GM18499 (cell line): ENCODE data around the gene CDK5RAP2.
"Not testable (repeated sequence)": the region's sequence is repeated elsewhere in the genome, so short reads cannot be mapped to it uniquely, and the experiment has no call there.

ENCODE experiments used
- ATAC-seq: cut with Tn5 transposase; IDR thresholded peaks from one replicate; pipeline ENCODE4 v1.9.1; 2021; ENCODE audit warnings: moderate number of reproducible peaks; ENCODE audit not compliant: insufficient read depth, unreplicated experiment

Gene CDK5RAP2

GRCh38 chr9:120478208-120478607, 101.8 kb downstream of the CDK5RAP2 start:
- no peak for ATAC-seq

- no peak for ATAC-seq
Measured at GRCh38 chr9:120477534-120478001, 102.4 kb downstream of the CDK5RAP2 start.

DNA sequence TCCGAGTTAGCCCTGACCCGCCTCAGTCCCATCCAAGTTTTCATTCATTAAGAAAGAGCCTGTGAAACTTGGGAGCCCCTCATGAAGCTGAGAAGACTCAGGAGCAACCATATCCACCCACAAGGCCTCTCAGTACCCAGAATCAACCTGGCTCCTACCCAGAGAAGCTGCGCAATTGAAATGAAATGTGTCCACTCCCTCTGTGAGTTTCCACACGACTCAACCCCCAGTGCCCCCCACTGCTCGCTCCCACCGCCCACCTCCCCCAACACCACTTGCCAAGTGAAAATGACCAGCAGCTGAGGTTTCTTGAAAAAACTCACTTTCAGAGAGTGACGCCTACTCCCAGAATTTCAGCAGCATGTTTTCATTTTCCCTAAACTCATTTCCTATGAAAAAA, 104.6 kb downstream of the CDK5RAP2 start:
- no peak for ATAC-seq

DNA sequence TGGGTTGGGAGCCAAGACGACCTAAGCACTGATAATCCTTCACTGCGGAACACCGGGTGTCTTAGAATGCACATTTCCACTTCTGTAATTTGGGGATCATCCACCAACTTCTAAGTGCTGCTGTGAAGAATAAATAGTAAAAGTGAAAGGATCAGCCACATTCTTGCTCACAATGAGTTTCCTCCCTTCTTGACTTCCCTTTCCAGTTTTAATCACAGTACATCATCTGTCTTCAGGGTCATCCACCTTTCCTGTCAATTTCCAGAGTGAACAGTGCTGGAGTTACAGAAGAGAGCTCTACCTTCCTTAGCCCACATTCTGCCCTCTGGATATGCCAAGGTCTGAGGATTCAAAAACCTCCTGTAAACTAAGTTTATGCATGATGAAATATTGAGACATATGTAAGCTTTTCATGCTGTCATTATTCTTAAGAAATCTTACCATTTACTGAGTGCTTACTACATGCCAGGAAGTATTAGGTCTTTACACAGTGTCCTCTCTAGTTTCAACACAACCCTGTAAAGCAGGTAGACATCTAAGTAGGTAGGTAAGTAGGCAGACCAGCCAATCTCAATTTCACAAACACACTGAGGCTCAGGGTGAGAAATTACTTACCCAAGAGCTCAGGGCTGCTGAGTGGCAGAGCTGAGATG, 105.2 kb downstream of the CDK5RAP2 start:
- no peak for ATAC-seq

DNA sequence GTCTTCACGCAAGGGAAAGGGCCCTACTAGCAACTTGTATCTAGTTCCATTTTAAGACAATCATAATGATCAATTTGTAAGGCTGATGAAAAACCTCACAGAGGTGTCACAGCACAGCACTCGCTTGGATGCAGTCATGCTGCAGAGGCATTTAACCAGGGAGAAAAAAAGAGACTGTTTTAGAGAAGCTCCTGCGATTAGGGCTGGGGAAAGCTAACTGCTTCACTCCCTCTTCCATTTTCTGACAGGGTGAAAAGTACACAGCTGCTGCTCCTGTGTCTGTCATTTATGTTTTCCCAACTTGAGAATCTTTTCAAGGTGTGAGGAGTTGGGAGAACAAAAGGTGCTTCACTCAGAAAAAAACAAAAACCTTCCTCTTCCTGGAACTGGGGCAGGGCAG, 106.4 kb downstream of the CDK5RAP2 start:
- ATAC-seq = no peak

DNA sequence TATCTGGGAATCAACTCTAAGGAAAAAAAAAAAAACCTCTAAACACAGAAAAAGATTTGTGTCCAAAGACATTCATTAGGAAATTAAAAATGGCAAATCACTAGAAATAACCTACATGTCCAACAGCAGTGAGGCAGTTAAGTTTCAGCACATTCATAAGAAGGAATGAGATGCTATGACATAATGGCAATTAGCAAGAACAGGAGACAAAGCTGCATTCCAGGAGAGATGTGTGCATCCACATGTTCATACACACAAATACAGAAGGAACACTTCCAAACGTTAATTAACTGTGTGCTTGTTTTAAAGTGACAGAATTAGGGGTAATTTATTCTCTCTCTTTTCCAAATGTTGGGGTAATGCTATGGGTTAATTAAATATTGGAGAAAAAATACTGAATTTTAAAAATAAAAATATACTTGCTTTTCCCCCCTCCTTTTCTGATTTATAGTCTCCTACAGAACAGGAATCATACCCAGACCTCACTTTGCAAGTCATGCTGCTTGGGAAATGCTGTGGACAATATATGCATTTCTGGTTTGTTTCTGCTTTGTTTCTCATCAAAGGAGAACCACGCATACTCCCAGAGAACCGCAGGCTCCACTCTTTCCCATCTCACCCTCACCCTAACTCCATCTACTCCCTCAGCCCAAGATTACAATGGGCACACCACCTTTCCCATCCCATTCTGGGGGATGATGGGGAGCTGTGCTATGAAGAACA, 114.1 kb downstream of the CDK5RAP2 start:
- ATAC-seq = no peak

DNA sequence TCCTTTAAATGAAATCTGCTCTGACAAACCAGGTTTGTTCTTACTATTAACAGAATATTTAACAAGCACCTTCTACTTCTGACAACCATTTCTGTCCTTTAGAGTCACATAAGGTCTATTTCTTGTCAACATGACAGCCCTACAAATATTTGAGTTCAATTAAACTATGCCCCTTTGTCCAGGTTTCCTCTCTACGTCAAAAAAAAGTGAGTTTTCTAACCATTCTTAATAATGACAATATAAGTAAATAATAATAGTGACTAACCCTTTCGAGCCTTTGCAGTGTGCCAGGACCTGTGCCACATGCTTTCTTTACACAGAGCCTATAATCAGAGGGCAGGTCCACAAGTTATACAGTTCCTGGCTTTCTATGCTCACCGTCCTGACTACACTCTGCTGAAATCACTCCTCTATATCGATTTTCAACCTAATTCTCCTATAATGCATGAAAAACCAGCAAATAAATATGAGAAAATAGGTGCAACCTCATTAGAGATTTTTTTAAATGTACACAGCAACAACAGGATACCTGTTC, 115.0 kb downstream of the CDK5RAP2 start:
- no peak for ATAC-seq

GRCh38 chr9:120464176-120464886, 115.6 kb downstream of the CDK5RAP2 start:
- ATAC-seq = no peak

- ATAC-seq = no peak
Measured at GRCh38 chr9:120463765-120464164, 116.2 kb downstream of the CDK5RAP2 start.

- ATAC-seq = not testable (repeated sequence)
Measured at GRCh38 chr9:120461677-120462076, 118.3 kb downstream of the CDK5RAP2 start.

GRCh38 chr9:120456218-120456617, 123.7 kb downstream of the CDK5RAP2 start:
- no peak for ATAC-seq

- no peak for ATAC-seq
Measured at GRCh38 chr9:120454467-120454866, 125.5 kb downstream of the CDK5RAP2 start.

- no peak for ATAC-seq
Measured at GRCh38 chr9:120453792-120454191, 126.2 kb downstream of the CDK5RAP2 start.

GRCh38 chr9:120452631-120453030, 127.3 kb downstream of the CDK5RAP2 start:
- no peak for ATAC-seq

GRCh38 chr9:120450916-120451315, 129.1 kb downstream of the CDK5RAP2 start:
- no peak for ATAC-seq

DNA sequence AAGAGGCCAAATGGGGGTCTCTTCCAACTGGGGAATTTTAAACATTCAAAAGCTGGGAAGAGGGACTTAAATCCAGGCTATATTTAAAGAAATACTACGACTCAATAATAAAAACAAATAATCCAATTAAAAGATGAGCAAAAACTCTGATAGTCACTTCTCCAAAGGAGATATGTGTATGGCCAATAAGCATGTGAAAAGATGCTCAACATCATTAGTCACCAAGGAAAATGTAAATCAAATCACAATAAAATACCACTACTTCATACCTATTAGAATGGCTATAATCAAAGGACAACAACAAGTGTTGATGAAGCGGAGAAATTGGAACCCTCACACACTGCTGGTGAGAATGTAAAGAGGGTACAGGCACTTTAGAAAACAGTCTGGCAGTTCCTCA, 130.4 kb downstream of the CDK5RAP2 start:
- ATAC-seq = no peak

DNA sequence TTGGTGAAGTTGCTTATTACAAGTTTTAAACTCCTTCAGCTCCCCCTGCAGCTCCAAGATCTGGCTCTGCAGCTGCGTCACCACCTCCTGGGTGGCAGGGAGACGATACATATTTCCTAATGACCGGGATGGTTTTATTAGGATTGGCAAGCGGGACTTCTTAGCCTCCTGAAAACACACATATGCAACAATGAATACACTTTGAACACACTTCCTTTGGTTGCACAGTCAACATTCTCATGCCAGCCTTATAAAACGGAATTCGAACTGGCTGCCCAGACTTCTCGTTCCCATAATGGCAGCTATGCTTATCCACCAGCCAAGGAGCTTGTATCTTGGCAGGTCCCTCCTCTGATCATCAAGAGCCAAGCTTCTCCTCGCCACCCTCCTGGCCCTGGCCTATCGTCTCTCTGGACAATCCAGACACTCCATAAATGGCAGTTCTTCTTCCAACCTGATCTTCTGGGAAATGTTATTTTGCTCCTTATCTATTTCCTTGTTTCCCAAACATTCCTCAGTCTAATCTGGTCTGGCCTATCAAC, 131.9 kb downstream of the CDK5RAP2 start:
- no peak for ATAC-seq

DNA sequence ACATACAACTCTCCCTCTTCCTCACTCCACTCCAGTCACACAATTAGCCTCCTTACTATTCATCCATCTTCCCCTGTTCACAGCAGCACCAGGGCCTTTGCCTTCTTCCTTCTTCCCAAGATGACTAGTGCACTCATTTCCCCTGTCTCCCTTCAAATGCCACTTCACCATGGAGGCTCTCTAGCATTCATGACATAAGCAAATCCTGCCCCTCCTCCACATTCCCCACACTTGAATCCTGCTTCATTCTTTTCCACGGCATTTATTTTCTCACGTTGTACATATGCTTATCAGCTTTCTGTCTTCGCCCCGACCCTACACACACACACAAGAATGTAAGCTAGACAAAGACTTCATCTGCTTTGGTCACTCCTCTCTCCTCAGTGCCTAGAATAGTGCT, 133.3 kb downstream of the CDK5RAP2 start:
- no peak for ATAC-seq

GRCh38 chr9:120443976-120444375, 136.0 kb downstream of the CDK5RAP2 start:
- no peak for ATAC-seq

GRCh38 chr9:120443489-120443888, 136.5 kb downstream of the CDK5RAP2 start:
- no peak for ATAC-seq
